GM18502 (cell line): ENCODE results near the gene FGGY.
"Not testable (repeated sequence)": the region's sequence is repeated elsewhere in the genome, so short reads cannot be mapped to it uniquely, and the experiment has no call there.

ENCODE experiments used
- ATAC-seq: cut with Tn5 transposase; IDR thresholded peaks from one replicate; pipeline ENCODE4 v1.9.1; 2021; ENCODE audit warnings: mild to moderate bottlenecking; ENCODE audit not compliant: unreplicated experiment, poor library complexity

FGGY gene

DNA sequence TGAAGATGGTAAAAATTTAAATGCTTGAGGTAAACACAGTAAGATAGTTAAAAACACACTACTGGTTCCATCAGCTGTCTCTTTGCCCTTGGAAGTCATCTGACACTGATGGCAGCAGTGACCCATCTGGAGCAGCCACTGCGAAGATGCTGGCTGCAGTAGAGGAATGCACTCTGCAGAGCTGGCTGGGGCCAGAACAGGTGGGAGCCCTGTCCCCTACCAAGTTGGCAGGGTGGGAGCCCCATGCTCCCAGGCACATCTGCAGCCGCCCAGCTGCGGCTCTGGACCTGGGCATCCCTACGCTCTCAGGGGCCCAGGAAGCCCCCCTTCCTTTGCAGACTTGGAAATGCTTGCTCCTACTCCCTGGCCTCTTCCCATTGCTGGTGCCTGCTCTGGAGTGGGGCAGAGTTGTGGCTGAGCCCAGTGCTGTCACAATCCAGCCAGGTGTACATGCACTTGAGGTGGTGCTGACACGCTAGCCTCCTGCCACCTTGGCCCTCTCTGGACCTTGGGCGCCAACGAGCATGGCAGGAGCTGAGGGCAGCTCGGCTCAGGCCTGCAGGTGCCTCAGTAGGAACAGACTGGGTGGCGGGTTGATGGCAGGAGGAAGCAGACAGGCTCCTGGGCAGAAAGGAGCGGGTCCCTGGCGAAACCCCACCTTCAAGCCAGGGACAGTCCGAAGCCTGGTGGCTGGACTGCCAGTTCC is 227.0 kb downstream of the FGGY start:
- ATAC-seq = no peak

DNA sequence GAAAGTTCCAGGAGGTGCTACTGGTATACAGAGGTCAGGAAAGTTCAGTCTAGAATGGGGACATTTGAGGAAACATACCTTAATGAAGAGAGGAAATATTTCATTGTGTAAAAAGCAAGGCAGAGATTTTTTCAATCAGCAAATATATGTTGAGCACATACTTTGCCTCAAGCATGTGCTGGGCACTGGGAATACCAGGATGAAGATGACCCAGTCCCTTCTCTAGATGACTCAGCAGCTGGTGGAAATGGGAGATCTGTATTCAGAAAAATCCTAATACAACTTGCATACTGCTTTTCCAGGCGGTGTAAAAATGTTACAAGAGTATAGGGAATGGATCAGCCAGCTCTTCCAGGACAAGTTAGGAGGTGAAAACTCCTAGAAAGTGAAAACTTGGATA is 229.3 kb downstream of the FGGY start:
- ATAC-seq = no peak

DNA sequence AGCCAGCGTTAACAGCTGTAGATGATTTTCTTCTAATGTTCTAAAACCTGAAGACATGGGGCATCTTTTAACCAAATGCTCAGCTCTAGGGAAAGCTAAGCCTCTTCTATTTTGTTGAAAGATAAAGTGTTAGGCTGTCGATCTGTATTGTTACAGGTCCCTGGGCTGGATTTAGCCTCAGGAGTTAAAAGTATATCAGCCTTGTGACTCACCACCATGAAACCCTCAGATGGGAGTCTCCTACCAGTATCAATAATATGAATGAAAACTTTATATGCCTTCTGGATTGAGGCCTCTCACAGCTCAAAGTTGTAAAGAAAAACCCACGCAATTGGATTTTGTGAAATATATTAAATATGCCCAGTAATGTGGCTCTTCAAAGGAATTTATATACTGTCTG is 231.6 kb downstream of the FGGY start:
- ATAC-seq = no peak

DNA sequence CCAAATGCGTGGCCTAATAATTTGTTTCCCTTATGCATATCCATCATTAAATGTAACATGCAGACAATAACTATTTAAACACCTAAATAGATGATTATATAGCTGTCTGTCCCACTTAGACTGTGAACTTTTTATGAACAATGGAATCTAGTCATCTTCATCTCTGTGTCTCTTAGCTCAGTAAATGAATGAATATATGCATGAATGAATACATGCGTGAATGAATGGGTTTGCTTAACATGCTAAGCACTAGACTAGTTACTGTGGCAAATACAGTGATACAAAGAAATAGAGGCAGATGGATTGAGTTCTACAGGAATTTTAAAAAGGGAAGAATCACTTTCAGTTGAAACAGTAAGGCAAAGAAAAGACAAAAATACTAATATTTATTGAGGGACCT is 232.0 kb downstream of the FGGY start:
- ATAC-seq = no peak

DNA sequence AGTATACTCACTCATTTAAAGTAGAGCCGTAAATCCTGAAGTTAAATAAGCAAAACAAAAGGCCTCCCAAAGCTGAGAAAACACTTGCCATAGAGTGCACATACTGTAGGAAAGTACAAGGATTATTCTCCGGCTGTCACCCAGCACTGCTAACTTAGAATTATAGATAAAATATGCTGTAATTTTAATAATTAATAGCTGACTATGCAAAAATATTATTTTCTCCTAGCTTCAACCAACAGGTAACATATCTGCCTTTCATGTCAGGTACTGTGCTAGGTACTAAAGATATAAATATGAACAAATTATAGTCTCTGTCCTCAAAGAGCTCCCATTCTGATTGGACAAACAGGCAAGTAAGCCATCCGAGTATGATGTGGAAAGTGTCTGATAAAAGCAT is 233.2 kb downstream of the FGGY start:
- ATAC-seq = no peak

DNA sequence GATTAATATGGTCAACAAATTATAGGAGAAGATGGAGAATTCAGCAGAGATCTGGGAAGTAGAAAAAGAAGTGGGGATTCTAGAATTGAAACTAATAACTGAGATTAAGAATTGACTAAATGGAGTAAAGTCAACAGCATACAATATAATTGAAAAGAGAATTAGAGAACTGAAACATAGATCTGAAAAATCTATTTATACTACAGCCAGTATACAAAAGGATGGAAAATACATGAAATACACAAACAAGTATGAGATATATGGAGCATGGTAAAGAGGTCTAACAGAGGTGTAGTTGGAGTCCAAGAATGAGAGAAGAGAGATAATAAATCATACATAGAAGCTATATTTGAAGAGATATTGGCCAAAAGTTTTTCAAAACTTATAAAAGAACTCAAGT is 235.2 kb downstream of the FGGY start:
- no peak for ATAC-seq

DNA sequence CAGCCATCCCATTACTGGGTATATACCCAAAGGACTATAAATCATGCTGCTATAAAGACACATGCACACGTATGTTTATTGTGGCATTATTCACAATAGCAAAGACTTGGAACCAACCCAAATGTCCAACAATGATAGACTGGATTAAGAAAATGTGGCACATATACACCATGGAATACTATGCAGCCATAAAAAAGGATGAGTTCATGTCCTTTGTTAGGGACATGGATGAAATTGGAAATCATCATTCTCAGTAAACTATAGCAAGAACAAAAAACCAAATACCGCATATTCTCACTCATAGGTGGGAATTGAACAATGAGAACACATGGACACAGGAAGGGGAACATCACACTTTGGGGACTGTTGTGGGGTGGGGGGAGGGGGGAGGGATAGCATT is 241.6 kb downstream of the FGGY start:
- not testable (repeated sequence) for ATAC-seq

DNA sequence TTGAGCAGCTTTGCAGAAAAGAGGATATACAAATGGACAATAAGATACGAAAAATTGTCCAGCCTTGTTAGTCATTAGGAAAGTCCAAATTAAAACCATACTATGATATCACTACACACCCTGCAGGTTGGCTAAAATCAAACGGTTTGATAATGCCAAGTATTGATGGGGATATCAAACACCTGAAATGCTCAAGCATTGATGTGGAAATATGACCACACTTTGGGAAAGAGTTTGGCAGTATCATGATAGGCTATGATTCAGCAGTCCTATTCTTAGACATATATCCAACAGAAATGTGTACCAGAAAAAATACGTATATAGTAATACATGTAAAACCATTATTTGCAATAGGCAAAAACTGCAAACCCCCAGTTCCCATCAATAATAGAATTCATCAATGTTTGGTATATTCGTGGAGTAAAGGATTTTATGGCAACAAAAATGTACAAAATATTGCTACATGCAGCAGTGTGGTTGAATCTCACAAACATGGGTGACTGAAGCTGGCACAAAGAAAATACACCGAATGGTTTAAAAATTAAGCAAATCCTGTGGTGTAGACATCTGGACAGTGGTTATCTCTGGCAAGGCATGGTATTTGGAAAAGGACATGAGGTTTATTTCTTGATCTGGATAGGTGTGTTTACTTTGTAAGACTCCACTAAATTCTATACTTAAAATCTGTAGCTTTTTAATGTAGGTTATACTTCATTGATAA is 243.2 kb downstream of the FGGY start:
- no peak for ATAC-seq

DNA sequence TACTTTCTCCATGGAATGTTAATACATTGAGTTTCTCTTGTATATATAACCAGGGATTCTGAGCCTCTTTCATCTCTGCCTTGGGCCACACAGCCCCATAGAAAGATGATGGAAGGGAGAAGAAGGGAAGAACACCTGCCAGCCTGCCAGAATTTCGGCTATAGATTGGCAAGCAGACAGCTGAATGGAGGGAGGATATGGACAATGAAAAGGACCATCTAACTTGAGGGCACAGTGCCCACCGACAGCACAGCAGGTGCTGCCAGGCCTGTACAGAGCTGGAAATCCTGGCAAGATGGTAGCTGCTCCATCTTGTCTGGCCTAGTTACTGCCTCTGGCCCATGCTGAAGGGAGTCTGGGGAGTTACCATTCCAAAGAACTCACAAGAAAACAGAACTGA is 244.3 kb downstream of the FGGY start:
- ATAC-seq = no peak

DNA sequence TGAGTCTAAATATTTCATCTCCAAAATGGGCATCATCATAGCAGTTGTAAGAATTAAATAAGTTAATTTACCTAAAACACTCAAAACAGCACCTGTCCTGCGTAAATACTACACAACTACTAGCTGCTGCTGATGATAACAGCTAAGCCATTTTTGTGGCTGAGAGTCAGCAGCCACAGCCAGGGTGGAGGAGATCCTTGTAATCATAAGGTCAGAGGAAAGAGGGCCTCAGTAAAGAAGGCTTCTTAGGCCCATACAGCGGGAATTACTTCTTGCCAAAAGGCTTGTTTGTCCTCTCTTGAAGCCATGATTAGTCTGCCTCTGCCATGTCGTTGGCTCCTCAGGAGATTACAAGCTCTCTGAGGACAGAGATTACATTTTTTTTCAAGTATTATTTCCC is 245.0 kb downstream of the FGGY start:
- no peak for ATAC-seq

DNA sequence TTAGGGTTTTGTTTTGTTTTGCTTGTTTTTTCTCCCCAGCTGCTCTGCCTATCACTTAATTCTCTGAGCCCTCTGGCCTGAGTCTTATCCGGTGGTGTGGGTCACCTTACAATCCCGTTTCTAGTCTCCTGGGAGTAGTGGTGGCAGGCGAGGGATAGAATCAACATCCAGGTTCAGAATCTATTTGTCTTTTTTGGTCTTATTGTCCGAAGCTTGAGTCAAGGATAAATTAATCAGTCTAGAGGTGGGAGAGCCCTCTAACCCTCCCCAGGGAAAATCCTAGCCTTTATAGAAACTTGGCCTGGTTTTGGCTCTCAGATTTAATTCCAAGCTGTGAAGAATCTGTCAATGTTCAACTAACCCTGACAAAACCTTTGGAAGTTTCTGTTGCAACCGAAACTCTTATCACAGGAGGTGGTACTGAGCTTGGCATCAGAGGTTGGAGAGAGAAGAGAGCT is 246.3 kb downstream of the FGGY start:
- no peak for ATAC-seq

DNA sequence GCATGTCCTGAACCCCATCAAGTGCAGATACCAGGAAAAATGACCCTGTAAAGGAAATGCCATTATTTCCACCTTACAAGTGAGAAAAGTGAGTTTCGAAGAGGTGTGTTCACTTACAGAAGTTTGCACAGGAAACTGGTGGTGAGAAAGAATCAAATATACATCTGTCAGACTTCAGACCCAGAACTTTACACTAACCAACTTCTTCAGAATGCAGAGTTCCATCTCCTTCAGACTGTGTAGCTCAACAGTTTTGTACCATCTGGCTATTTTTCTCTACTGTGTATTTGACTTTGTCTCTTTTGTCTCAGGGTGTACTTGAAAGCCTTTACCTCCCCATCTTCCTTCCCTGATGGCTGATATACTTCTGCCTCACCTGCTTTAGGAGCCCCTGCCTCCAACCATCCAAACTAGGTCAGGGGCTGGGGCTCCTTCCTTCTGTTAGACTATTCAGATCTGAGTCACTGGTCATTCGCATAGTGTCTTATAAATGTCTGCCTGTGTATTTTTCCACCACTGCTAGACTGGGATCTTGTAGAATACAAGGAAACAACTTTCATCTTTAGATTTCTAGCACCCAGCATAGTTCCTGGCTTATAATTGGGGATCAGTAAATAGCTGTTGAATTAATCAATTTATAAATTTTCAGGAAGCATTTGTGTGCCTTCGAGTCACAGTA is 247.9 kb downstream of the FGGY start:
- ATAC-seq = no peak

DNA sequence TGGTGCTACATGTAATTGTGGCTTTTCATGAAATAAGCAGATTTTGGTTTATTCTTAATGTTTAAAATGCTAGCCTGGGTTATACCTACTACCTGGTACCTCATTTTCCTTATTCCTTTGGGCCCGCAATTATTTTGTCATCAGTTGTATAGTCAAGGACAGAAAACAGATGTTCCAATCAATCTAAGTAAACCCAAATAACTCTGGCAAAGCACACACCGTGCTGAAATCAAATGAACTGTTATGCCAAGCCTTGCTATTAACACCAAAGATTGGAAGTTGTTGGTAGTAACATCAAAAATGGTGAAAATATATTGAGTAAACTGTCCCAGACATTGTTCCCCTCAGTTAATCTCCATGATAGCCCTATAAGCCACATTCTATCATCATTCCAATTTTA is 248.9 kb downstream of the FGGY start:
- ATAC-seq = no peak

DNA sequence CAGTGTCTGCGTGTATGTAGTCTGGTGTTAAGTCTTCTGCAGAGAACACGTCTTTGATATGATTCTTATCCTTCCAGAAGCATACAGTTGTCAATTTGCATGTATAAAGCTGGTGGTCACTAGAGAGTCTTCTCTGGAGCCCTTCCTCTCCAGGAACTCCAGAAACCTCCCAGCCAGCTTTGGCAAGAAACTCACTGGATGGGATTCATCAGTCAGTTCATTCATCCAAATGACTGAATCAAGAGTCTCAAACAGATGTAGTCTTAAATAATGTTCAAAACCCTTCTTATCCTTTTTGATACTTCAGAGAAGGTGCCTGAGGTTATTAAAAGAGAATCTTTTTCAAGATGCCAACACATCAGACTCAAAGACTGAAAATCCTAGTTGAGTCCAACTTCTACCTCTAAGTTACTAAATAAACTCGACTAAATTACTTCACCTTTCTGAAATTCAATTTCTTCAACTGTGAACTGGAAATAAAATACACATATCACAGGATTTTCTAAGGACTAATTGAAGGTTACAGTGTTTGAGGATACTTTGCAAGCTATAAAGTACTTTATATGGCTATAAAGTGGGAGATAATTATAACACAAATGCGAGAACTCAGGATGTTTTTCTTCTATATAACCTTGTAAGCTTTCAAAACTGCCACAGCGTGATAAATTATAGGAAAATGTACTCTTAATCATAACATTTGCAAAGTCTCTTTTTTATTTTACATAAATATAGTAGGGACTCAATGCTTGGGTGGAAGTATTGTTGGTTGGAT is 252.4 kb downstream of the FGGY start:
- ATAC-seq = no peak

DNA sequence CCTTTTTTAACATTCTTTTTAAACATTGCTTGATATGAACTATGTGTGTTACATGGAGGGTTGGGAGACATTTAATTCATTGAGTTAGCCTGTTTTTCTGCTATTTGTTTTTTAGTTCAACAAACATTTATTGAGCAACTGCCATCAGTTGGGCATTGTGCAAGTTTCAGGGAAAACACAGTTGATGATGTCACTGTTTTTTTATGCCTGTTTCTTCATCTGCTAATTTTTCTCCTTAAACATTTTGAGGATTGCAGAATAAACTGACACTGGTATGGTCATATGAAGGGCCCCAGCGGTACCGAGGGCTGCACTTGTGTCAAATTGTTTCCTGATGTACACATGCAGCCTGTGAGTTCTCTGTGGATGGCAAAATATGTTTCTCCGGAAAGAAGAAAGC is 253.0 kb downstream of the FGGY start:
- no peak for ATAC-seq

DNA sequence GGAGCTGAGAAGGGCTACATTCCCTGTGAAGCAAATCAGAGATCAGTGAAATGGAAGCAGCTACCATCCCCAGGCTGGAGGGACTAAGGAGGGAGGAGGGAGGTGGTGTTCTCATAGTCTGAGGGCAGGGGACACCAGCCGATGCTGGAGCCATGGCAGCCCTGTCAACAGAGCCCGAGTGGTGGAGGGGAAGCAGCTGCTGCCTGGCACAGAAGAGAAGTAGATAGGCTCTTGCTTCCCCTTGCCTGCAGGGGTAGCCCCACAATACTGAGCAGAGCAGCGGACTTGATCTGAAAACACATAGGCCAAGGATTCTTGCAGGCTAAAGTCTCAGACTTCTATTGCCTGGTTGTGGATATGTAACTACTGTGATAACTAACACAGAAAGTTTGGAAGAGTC is 255.1 kb downstream of the FGGY start:
- ATAC-seq = no peak

DNA sequence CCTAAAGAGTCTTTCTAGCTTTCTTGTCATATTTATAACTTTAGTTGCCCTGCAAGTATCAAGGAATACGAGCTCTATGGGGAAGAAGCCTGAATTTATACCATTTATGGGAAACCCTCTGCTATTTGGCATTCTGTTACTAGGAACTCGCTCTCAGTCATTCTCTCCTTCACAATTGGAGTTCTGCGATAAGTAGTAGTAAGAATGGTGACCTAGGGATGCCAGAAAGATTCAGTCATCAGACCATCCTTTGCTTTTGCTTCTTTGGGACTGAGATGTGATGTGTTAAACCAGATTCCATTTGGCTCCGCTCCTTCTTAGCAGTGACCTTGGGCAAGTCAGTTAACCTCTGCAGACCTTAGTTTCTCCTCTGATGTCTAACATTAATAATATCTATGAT is 256.5 kb downstream of the FGGY start:
- ATAC-seq = no peak

DNA sequence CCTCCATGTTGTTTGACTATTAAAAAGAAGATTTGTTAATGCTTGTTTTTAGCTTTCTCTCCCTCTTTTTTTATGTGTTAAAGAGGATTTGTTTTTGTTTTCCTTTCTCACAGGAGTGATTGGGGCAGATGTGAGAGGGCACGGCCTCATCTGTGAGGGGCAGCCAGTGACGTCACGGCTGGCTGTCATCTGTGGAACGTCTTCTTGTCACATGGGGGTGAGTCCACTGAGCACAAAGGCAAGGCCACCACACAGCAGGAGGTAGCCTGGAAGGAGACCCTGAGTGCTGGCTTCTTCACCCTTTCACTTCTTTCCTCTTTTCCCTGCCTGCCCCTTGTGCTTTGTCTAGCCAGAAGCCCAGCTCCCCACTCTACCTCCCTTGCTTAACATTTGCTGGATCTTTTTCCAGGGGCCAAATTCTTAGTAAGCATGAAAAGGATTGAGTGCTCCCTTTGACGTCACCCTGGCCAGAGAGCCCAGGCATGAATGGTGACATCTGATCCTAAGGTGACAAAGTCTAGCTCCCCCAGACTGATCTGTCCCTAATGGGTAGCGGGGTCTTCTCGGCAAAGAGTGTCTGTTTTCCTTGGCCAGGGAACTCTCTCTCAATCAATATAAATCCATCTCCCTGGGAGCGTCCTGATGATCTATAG is 257.2 kb downstream of the FGGY start:
- no peak for ATAC-seq

DNA sequence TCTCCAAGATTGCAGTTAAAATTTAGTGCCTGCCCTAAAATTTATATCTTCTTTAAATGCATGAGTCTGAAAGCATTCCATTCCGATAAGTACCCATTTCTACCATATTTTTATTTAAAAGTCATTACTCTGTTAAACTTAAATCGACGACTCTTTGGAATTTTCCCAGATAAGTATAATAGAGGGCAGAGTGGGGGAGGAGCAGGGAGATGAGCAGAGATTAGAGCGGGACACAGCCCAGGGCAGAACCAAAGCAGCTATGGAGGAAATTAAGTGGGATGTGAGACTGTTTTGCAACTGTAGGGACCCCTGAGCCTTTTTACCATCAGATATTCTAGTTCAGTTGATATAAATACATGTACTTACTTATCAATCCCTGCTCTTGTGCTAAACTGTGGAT is 257.9 kb downstream of the FGGY start:
- ATAC-seq = no peak

DNA sequence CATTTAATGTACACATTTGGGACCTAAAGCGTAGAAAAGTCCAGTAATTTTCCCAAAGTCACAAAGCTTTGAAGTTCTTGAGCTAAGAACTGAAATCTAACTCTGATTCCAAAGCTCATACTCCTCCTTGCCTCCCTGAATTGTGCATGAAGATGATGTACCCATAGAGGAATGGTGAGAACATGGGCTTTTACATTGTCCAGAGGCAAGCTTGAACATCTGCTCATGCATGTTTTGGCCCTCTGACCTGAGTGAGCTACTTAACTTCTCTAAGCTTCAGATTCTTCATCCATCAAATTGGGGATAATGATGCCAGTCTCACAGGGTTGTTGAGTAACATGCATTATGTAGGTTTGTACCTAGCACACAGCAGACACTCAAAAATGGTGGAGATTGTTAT is 259.5 kb downstream of the FGGY start:
- ATAC-seq = no peak
